ENCODE measurements around the gene RAB7A.
A peak's percentile ranks its signal among the peaks of the same experiment; 100 is the strongest.

RAB7A gene

GRCh38 chr3:128686465-128686864, 39.5 kb upstream of the RAB7A start:
- TF ChIP-seq CTCF (conservative IDR thresholded peaks at IDR 0.05): no peak
- no peak overlapping the region for H3K27ac ChIP-seq

GRCh38 chr3:128689060-128689459, 36.9 kb upstream of the RAB7A start:
- H3K27ac ChIP-seq: no peak overlapping the region
- no peak for TF ChIP-seq CTCF (conservative IDR thresholded peaks at IDR 0.05)

DNA sequence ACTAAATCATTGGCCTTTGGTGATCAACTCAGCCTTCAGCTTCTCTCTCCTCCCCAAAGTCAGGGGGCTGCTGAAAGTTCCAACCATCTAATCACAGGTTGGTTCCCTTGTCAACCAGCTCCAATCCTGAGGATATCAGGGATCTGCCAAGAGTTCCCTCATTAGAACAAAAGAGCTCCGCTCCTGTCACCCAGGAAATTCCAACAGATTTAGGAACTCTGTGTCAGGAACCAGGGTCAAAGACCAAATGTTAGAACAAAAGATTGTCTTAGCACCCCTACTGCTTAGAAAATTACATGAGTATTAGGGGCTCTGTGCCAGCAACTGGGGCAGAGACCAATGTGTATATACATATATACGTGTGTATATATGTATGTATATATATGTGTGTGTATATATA, 32.3 kb upstream of the RAB7A start:
- H3K27ac ChIP-seq: no peak overlapping the region
- no peak for TF ChIP-seq CTCF (conservative IDR thresholded peaks at IDR 0.05)

DNA sequence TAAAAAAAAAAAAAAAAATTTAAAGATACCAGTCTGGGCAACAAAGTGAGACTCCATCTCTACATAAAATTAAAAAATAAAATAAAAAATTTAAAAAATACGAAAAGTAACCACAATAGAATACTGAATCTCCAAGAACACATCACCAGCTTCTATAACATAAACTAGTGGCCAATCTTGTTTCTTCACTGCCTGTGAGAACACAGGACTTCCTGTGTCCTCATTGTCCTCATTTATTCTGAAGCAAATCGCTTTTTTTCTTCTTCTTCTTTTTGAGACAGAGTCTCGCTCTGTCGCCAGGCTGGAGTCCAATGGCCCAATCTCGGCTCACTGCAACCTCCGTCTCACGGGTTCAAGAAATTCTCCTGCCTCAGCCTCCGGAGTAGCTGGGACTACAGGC, 28.6 kb upstream of the RAB7A start:
- H3K27ac ChIP-seq: no peak overlapping the region
- no peak for TF ChIP-seq CTCF (conservative IDR thresholded peaks at IDR 0.05)

GRCh38 chr3:128698211-128699047, 27.6 kb upstream of the RAB7A start:
- TF ChIP-seq CTCF (conservative IDR thresholded peaks at IDR 0.05): no peak
- peak overlapping the region; percentile 74 for H3K27ac ChIP-seq

GRCh38 chr3:128701342-128702212, 24.4 kb upstream of the RAB7A start:
- no peak overlapping the region for H3K27ac ChIP-seq
- no peak for TF ChIP-seq CTCF (conservative IDR thresholded peaks at IDR 0.05)

DNA sequence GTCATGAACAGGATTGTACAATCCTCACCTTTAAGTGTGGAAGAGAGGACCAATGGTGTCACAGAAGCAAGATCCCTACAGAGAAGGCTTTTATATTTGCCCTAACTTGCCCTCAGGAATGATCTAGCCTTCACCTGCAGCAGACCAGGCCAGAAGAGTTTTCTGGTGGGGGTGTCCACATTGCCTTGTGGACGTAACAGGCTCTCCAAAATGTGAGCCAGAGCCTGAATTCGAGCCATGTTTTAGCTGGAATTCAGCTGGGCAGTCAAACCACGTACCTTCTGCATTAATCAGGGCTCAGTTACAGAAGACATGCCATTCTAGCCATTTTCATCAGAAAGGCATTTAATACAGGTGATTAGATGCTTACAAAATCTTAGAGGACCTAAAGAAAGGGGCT, 23.6 kb upstream of the RAB7A start:
- TF ChIP-seq CTCF (conservative IDR thresholded peaks at IDR 0.05): no peak

More for the DNA sequence above, 23.6 kb upstream of the RAB7A start:
- H3K27ac ChIP-seq: no peak overlapping the region

Measured in VCaP (cell line).